Measurements from ENCODE around the gene ADAMTSL1. TPM values are rescaled to one million over a fixed set of nuclear protein-coding genes. Genes with fewer than 3 reads are reported as not detected.

The ADAMTSL1 gene
- total and polyA plus RNA-seq, 2 experiments from 2014 or later = 2.3 to 5.0 TPM

DNA sequence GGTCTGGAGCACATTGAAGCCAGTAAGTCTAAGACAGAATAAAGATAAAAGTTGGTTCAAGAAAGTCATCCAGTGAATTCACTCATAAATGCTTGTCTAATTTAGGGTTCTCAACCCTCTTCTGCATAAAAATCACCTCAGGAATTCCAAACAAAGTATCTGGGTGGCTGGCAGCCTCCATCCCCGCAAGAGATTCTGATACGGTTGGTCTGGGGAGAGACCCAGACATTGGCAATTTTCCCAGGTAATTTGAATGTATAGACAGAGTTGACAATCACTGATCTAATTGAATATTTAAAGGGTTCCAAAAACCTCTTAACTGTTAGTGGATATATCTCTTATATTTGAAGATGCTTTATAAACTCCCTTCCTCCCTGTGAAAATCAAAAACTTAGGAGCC lies 14.9 kb downstream of the ADAMTSL1 start:
- peaks cover 15% of the 10 kb centered on the region; the same call in 2 of the 3 replicates for H3K4me1 Mint-ChIP-seq
- TF ChIP-seq JUNB (IDR thresholded peaks at IDR 0.05; ENCODE audit: unreplicated experiment) (no peak), STAT1 (IDR thresholded peaks at IDR 0.05; ENCODE audit: unreplicated experiment) (no peak), ZNF331 (CRISPR knock-in tag; IDR thresholded peaks at IDR 0.05; ENCODE audit: low read depth) (no peak), EZH2phosphoT487 (IDR thresholded peaks at IDR 0.05; ENCODE audit: unreplicated experiment) (no peak), EZH2 (IDR thresholded peaks at IDR 0.05; ENCODE audit: low read depth, unreplicated experiment) (no peak), ZNF114 (CRISPR knock-in tag; IDR thresholded peaks at IDR 0.05) (no peak), CREB1 (CRISPR knock-in tag; IDR thresholded peaks at IDR 0.05; ENCODE audit: low read depth) (no peak), POLR2AphosphoS5 (IDR thresholded peaks at IDR 0.05; ENCODE audit: low read depth) (no peak), NANOG (IDR thresholded peaks at IDR 0.05; ENCODE audit: borderline replicate concordance) (no peak)
- TF ChIP-seq, protein P1, sequence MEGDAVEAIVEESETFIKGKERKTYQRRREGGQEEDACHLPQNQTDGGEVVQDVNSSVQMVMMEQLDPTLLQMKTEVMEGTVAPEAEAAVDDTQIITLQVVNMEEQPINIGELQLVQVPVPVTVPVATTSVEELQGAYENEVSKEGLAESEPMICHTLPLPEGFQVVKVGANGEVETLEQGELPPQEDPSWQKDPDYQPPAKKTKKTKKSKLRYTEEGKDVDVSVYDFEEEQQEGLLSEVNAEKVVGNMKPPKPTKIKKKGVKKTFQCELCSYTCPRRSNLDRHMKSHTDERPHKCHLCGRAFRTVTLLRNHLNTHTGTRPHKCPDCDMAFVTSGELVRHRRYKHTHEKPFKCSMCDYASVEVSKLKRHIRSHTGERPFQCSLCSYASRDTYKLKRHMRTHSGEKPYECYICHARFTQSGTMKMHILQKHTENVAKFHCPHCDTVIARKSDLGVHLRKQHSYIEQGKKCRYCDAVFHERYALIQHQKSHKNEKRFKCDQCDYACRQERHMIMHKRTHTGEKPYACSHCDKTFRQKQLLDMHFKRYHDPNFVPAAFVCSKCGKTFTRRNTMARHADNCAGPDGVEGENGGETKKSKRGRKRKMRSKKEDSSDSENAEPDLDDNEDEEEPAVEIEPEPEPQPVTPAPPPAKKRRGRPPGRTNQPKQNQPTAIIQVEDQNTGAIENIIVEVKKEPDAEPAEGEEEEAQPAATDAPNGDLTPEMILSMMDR (conservative IDR thresholded peaks at IDR 0.05; ENCODE audit: low read depth in 2 of 2) = no peak
- TF ChIP-seq, protein P2, sequence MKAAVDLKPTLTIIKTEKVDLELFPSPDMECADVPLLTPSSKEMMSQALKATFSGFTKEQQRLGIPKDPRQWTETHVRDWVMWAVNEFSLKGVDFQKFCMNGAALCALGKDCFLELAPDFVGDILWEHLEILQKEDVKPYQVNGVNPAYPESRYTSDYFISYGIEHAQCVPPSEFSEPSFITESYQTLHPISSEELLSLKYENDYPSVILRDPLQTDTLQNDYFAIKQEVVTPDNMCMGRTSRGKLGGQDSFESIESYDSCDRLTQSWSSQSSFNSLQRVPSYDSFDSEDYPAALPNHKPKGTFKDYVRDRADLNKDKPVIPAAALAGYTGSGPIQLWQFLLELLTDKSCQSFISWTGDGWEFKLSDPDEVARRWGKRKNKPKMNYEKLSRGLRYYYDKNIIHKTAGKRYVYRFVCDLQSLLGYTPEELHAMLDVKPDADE (IDR thresholded peaks at IDR 0.05) = no peak
- TF ChIP-seq, protein P3, sequence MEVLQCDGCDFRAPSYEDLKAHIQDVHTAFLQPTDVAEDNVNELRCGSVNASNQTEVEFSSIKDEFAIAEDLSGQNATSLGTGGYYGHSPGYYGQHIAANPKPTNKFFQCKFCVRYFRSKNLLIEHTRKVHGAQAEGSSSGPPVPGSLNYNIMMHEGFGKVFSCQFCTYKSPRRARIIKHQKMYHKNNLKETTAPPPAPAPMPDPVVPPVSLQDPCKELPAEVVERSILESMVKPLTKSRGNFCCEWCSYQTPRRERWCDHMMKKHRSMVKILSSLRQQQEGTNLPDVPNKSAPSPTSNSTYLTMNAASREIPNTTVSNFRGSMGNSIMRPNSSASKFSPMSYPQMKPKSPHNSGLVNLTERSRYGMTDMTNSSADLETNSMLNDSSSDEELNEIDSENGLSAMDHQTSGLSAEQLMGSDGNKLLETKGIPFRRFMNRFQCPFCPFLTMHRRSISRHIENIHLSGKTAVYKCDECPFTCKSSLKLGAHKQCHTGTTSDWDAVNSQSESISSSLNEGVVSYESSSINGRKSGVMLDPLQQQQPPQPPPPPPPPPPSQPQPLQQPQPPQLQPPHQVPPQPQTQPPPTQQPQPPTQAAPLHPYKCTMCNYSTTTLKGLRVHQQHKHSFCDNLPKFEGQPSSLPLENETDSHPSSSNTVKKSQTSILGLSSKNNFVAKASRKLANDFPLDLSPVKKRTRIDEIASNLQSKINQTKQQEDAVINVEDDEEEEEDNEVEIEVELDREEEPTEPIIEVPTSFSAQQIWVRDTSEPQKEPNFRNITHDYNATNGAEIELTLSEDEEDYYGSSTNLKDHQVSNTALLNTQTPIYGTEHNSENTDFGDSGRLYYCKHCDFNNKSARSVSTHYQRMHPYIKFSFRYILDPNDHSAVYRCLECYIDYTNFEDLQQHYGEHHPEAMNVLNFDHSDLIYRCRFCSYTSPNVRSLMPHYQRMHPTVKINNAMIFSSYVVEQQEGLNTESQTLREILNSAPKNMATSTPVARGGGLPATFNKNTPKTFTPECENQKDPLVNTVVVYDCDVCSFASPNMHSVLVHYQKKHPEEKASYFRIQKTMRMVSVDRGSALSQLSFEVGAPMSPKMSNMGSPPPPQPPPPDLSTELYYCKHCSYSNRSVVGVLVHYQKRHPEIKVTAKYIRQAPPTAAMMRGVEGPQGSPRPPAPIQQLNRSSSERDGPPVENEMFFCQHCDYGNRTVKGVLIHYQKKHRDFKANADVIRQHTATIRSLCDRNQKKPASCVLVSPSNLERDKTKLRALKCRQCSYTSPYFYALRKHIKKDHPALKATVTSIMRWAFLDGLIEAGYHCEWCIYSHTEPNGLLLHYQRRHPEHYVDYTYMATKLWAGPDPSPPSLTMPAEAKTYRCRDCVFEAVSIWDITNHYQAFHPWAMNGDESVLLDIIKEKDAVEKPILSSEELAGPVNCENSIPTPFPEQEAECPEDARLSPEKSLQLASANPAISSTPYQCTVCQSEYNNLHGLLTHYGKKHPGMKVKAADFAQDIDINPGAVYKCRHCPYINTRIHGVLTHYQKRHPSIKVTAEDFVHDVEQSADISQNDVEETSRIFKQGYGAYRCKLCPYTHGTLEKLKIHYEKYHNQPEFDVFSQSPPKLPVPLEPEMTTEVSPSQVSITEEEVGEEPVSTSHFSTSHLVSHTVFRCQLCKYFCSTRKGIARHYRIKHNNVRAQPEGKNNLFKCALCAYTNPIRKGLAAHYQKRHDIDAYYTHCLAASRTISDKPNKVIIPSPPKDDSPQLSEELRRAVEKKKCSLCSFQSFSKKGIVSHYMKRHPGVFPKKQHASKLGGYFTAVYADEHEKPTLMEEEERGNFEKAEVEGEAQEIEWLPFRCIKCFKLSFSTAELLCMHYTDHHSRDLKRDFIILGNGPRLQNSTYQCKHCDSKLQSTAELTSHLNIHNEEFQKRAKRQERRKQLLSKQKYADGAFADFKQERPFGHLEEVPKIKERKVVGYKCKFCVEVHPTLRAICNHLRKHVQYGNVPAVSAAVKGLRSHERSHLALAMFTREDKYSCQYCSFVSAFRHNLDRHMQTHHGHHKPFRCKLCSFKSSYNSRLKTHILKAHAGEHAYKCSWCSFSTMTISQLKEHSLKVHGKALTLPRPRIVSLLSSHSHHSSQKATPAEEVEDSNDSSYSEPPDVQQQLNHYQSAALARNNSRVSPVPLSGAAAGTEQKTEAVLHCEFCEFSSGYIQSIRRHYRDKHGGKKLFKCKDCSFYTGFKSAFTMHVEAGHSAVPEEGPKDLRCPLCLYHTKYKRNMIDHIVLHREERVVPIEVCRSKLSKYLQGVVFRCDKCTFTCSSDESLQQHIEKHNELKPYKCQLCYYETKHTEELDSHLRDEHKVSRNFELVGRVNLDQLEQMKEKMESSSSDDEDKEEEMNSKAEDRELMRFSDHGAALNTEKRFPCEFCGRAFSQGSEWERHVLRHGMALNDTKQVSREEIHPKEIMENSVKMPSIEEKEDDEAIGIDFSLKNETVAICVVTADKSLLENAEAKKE (CRISPR knock-in tag; IDR thresholded peaks at IDR 0.05) = no peak
- TF ChIP-seq, protein P4, sequence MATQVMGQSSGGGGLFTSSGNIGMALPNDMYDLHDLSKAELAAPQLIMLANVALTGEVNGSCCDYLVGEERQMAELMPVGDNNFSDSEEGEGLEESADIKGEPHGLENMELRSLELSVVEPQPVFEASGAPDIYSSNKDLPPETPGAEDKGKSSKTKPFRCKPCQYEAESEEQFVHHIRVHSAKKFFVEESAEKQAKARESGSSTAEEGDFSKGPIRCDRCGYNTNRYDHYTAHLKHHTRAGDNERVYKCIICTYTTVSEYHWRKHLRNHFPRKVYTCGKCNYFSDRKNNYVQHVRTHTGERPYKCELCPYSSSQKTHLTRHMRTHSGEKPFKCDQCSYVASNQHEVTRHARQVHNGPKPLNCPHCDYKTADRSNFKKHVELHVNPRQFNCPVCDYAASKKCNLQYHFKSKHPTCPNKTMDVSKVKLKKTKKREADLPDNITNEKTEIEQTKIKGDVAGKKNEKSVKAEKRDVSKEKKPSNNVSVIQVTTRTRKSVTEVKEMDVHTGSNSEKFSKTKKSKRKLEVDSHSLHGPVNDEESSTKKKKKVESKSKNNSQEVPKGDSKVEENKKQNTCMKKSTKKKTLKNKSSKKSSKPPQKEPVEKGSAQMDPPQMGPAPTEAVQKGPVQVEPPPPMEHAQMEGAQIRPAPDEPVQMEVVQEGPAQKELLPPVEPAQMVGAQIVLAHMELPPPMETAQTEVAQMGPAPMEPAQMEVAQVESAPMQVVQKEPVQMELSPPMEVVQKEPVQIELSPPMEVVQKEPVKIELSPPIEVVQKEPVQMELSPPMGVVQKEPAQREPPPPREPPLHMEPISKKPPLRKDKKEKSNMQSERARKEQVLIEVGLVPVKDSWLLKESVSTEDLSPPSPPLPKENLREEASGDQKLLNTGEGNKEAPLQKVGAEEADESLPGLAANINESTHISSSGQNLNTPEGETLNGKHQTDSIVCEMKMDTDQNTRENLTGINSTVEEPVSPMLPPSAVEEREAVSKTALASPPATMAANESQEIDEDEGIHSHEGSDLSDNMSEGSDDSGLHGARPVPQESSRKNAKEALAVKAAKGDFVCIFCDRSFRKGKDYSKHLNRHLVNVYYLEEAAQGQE (IDR thresholded peaks at IDR 0.05; ENCODE audit: unreplicated experiment) = no peak
- Histone ChIP-seq H3K36me3 (ENCODE audit: insufficient read depth) (no peaks in the 10 kb centered on the region), H3K27me3 (ENCODE audit: insufficient read depth) (no peaks in the 10 kb centered on the region), H4K20me1 (replicated peaks; ENCODE audit: insufficient read depth) (no peaks in the 10 kb centered on the region), H3K79me2 (replicated peaks; ENCODE audit: insufficient read depth) (no peaks in the 10 kb centered on the region), H3K4me2 (no peak overlapping the region), H3K4me3 (no peak overlapping the region), H3K4me1 (ENCODE audit: insufficient read depth) (no peaks in the 10 kb centered on the region), H3K9me2 (ENCODE audit: insufficient read depth) (no peaks in the 10 kb centered on the region), H2AFZ (no peak overlapping the region), H3F3A (replicated peaks; ENCODE audit: low read depth) (no peaks in the 10 kb centered on the region), H3K27ac (ENCODE audit: low read depth) (no peak overlapping the region)
- H3K4me3 Mint-ChIP-seq = no peak overlapping the region
- ATAC-seq (no peak), DNase-seq (ENCODE audit: low spot score) (no peak)
- no peaks in the 10 kb centered on the region for H3K9me3 Mint-ChIP-seq
- H3K27ac Mint-ChIP-seq = 0 out of 2 replicates have a peak overlapping the region, but pooled peaks have one; percentile 50
- H3K36me3 Mint-ChIP-seq (ENCODE audit: low read depth) = no peaks in the 10 kb centered on the region
- H3K27me3 Mint-ChIP-seq (ENCODE audit: insufficient read depth, low read depth, poor library complexity) = no peaks in the 10 kb centered on the region
